NCI-H187 (cell line): ENCODE measurements around the gene RTBDN.
"Not testable (repeated sequence)": the region's sequence is repeated elsewhere in the genome, so short reads cannot be mapped to it uniquely, and the experiment has no call there.

ENCODE experiments used
- DNase-seq, 2 experiments: peaks; one replicate each; lab custom pipeline; 2025; lab: John Stamatoyannopoulos, UW

Gene RTBDN

GRCh38 chr19:12858041-12858928 is 23.9 kb upstream of the RTBDN start:
- DNase-seq, result no peak

GRCh38 chr19:12856653-12857052 is 22.3 kb upstream of the RTBDN start:
- DNase-seq, result no peak

GRCh38 chr19:12847159-12848139 is 13.1 kb upstream of the RTBDN start:
- DNase-seq, result peak in 1 of 2 experiments; percentile 29

- DNase-seq, result not testable (repeated sequence)
These were observed 12.2 kb upstream of the RTBDN start for GRCh38 chr19:12846613-12847012.

- no peak for DNase-seq
These were observed 9.8 kb upstream of the RTBDN start for GRCh38 chr19:12843999-12844732.

GRCh38 chr19:12843328-12843727 is 8.9 kb upstream of the RTBDN start:
- DNase-seq, result no peak

- no peak for DNase-seq
These were observed 8.1 kb upstream of the RTBDN start for GRCh38 chr19:12842511-12842910.

GRCh38 chr19:12841094-12841493 is 6.7 kb upstream of the RTBDN start:
- peak; percentile 47 to 59 for DNase-seq

- peak; percentile 50 to 66 for DNase-seq
These were observed 6.0 kb upstream of the RTBDN start for GRCh38 chr19:12840091-12841079.

- no peak for DNase-seq
These were observed 4.7 kb upstream of the RTBDN start for GRCh38 chr19:12838886-12839756.

- DNase-seq, result no peak
These were observed 4.0 kb upstream of the RTBDN start, which contains the start of gene MAST1 for GRCh38 chr19:12838182-12838885. Gene MAST1, plus strand, starts transcription at chr19:12838515. Its CDS starts 58 bp downstream, at chr19:12838573.

- DNase-seq, result no peak
These were observed 2.8 kb upstream of the RTBDN start for GRCh38 chr19:12837225-12837624.

GRCh38 chr19:12836529-12836863 is 2.1 kb upstream of the RTBDN start:
- DNase-seq, result no peak

GRCh38 chr19:12834976-12835757 is 788 bp upstream of the RTBDN start:
- peak in 1 of 2 experiments; percentile 46 for DNase-seq

GRCh38 chr19:12833738-12834565 is 427 bp downstream of the RTBDN start:
- DNase-seq, result no peak

GRCh38 chr19:12833418-12833737 is 1.0 kb downstream of the RTBDN start:
- no peak for DNase-seq

- no peak for DNase-seq
These were observed 5.9 kb downstream of the RTBDN start for GRCh38 chr19:12828494-12828893.
